CD4-positive, alpha-beta T cell (primary cell): ENCODE measurements around the gene GDF9. TPM values are rescaled to one million over a fixed set of nuclear protein-coding genes. Genes with fewer than 3 reads are reported as not detected.

Experiments
- ATAC-seq: fragments of 200-7000 bp; cut with Tn5 transposase; one replicate; pipeline ENCODE4 v1.10.0; 2022; ENCODE audit warnings: mild to moderate bottlenecking; ENCODE audit not compliant: poor library complexity
- CTCF ChIA-PET: fragments of 350-600 bp; sonication (Branson Sonifier 250); formaldehyde crosslinking; loops from one replicate; lab custom pipeline; 2021; ENCODE audit warnings: antibody characterized with exemption, inconsistent platforms; lab: Charles Lee
- POLR2A ChIA-PET: fragments of 350-600 bp; sonication (Branson Sonifier 250); formaldehyde crosslinking; loops from one replicate; lab custom pipeline; 2021; ENCODE audit warnings: antibody characterized with exemption, inconsistent platforms; lab: Charles Lee
- DNase-seq, 14 experiments: peaks; one replicate each; pipeline ENCODE4 v3.0.0-alpha.2; 2013 to 2020; ENCODE audit warnings: mixed read lengths in 2 of 14
- H3K27ac ChIP-seq, 2 donors: one replicate each; pipeline versions ENCODE4 v1.5.1 to v1.7.0; 2013; ENCODE audit warnings: low read length in 2 of 2, low read depth in 1 of 2, mild to moderate bottlenecking in 1 of 2
- H3K27me3 ChIP-seq, 2 experiments: 1 replicate in 1 of 2; 2 replicates in 1 of 2; pipeline versions ENCODE4 v1.6.1 to v1.7.0; 2013; ENCODE audit warnings: low read length in 2 of 2, control low read depth in 1 of 2, mild to moderate bottlenecking in 1 of 2, moderate library complexity in 1 of 2; ENCODE audit not compliant: insufficient read depth in 2 of 2, control insufficient read depth in 1 of 2
- H3K36me3 ChIP-seq: one replicate; pipeline ENCODE4 v1.6.1; 2013; ENCODE audit warnings: low read length, control low read depth; ENCODE audit not compliant: insufficient read depth
- H3K4me1 ChIP-seq: one replicate; pipeline ENCODE4 v1.6.1; 2013; ENCODE audit warnings: low read length, control low read depth; ENCODE audit not compliant: insufficient read depth
- H3K4me3 ChIP-seq: one replicate; pipeline ENCODE4 v1.5.1; 2013; ENCODE audit warnings: mild to moderate bottlenecking, low read length, moderate library complexity
- H3K9me3 ChIP-seq, 2 experiments: 1 replicate in 1 of 2; 2 replicates in 1 of 2; pipeline versions ENCODE4 v1.6.1 to v1.7.0; 2013; ENCODE audit warnings: low read length in 2 of 2, mild to moderate bottlenecking in 2 of 2, control low read depth in 1 of 2, moderate library complexity in 1 of 2; ENCODE audit not compliant: control insufficient read depth in 1 of 2, insufficient read depth in 1 of 2
- H3K27ac Mint-ChIP-seq: one replicate; pipeline ENCODE4 v1.8.0; 2020; ENCODE audit warnings: mixed read lengths
- H3K27me3 Mint-ChIP-seq: one replicate; pipeline ENCODE4 v1.8.0; 2021; ENCODE audit warnings: mixed read lengths
- H3K36me3 Mint-ChIP-seq: one replicate; pipeline ENCODE4 v1.8.0; 2021; ENCODE audit warnings: low read depth, mixed read lengths
- H3K4me1 Mint-ChIP-seq: one replicate; pipeline ENCODE4 v1.8.0; 2021; ENCODE audit warnings: low read depth, mixed read lengths
- H3K4me3 Mint-ChIP-seq: one replicate; pipeline ENCODE4 v1.8.0; 2020; ENCODE audit warnings: mild to moderate bottlenecking, mixed read lengths
- H3K9me3 Mint-ChIP-seq: one replicate; pipeline ENCODE4 v1.8.0; 2020; ENCODE audit warnings: mixed read lengths
- CTCF ChIP-seq: fragments of 200-600 bp; IDR thresholded peaks from one replicate; pipeline ENCODE4 v1.8.0; 2022; ENCODE audit warnings: antibody characterized with exemption, mild to moderate bottlenecking
- intact Hi-C, 2 experiments: fragments of 100-400 bp; cut with DNase I in 1 of 2; cut with micrococcal nuclease in 1 of 2; formaldehyde crosslinking; loops; one replicate each; pipeline versions ENCODE4 v1.15.1 to v1.9.0; 2023 to 2025; cut with DNase I, micrococcal nuclease
- total RNA-seq, 174 experiments: library from RNA in 2 of 174; stranded (reverse) in 2 of 174; gene quantifications; one replicate each; pipeline ENCODE4 v1.2.3 and lab custom pipeline; 2021 to 2026

GDF9 gene
- total RNA-seq, 2 experiments from 2014 or later = 0.91 to 1.6 TPM

- ChIA-PET CTCF (no interaction called here), POLR2A (no interaction called here)
- Mint-ChIP-seq H3K9me3 (no peaks in the 10 kb centered on the region), H3K36me3 (no peaks in the 10 kb centered on the region), H3K27ac (no peak overlapping the region), H3K4me3 (no peak overlapping the region), H3K27me3 (peaks cover 5% of the 10 kb centered on the region), H3K4me1 (no peaks in the 10 kb centered on the region)
- DNase-seq = no peak
- Histone ChIP-seq H3K4me3 (no peak overlapping the region), H3K36me3 (no peaks in the 10 kb centered on the region), H3K4me1 (no peaks in the 10 kb centered on the region), H3K9me3 (no peaks in the 10 kb centered on the region), H3K27me3 (no peaks in the 10 kb centered on the region), H3K27ac (no peak overlapping the region)
- intact Hi-C loops = no loop called here
- TF ChIP-seq CTCF = no peak
- no peak for ATAC-seq
These were observed 29.4 kb downstream of the GDF9 start for GRCh38 chr5:132836852-132837251.

GRCh38 chr5:132834057-132834456 is 32.2 kb downstream of the GDF9 start:
- H3K4me1 ChIP-seq = peaks cover 12% of the 10 kb centered on the region
- peaks cover 12 to 19% of the 10 kb centered on the region in 2 experiments for H3K27me3 ChIP-seq
- Mint-ChIP-seq H3K9me3 (no peaks in the 10 kb centered on the region), H3K36me3 (no peaks in the 10 kb centered on the region), H3K27me3 (peaks cover 26% of the 10 kb centered on the region), H3K4me3 (no peak overlapping the region), H3K4me1 (peaks cover 16% of the 10 kb centered on the region), H3K27ac (no peak overlapping the region)
- no peak overlapping the region for H3K4me3 ChIP-seq
- TF ChIP-seq CTCF = no peak
- no peaks in the 10 kb centered on the region for H3K9me3 ChIP-seq
- H3K36me3 ChIP-seq = no peaks in the 10 kb centered on the region
- DNase-seq (no peak), ATAC-seq (no peak)
- ChIA-PET POLR2A (no interaction called here), CTCF (no interaction called here)
- no peak overlapping the region for H3K27ac ChIP-seq
- intact Hi-C loops = loop anchor here (1.0 to 5.0 kb wide), 2 partner anchors 27 to 48 kb away; no protein-coding TSS in a partner anchor

GRCh38 chr5:132832612-132833011 is 33.7 kb downstream of the GDF9 start:
- Histone ChIP-seq H3K9me3 (no peaks in the 10 kb centered on the region), H3K4me3 (no peak overlapping the region), H3K4me1 (peaks cover 12% of the 10 kb centered on the region), H3K36me3 (no peaks in the 10 kb centered on the region), H3K27me3 (peaks cover 17 to 28% of the 10 kb centered on the region in 2 experiments), H3K27ac (no peak overlapping the region)
- POLR2A ChIA-PET = no interaction called here
- no peak for ATAC-seq
- peaks cover 40% of the 10 kb centered on the region for H3K27me3 Mint-ChIP-seq
- CTCF ChIA-PET = interaction anchor here (0.6 kb wide), 1 partner anchor 1194 kb away, joined by 3 read pairs; no protein-coding TSS in a partner anchor
- no peaks in the 10 kb centered on the region for H3K9me3 Mint-ChIP-seq
- no peaks in the 10 kb centered on the region for H3K36me3 Mint-ChIP-seq
- H3K27ac Mint-ChIP-seq = no peak overlapping the region
- DNase-seq = no peak
- TF ChIP-seq CTCF = no peak
- H3K4me3 Mint-ChIP-seq = peak overlapping the region; percentile 63
- peaks cover 17% of the 10 kb centered on the region for H3K4me1 Mint-ChIP-seq
- intact Hi-C loops = loop anchor here in 1 of 2 experiments (5.0 kb wide), 1 partner anchor 50 kb away; no protein-coding TSS in a partner anchor
